Type B pancreatic cell (in vitro differentiated cells): Measurements from ENCODE around the gene APBA2. TPM values are rescaled to one million over a fixed set of nuclear protein-coding genes. Genes with fewer than 3 reads are reported as not detected.

Experiments
- DNase-seq: peaks from one replicate; pipeline ENCODE4 v3.0.0; 2021; ENCODE audit warnings: mixed read lengths; ENCODE audit not compliant: unreplicated experiment; ENCODE audit errors: extremely low spot score
- H3K27ac Mint-ChIP-seq: 2 replicates; pipeline ENCODE4 v1.8.0; 2021; ENCODE audit warnings: mild to moderate bottlenecking, mixed read lengths
- H3K27me3 Mint-ChIP-seq: 2 replicates; pipeline ENCODE4 v1.8.0; 2021; ENCODE audit warnings: mixed read lengths
- H3K36me3 Mint-ChIP-seq: 2 replicates; pipeline ENCODE4 v1.8.0; 2021; ENCODE audit warnings: mixed read lengths
- H3K4me1 Mint-ChIP-seq: one replicate; pipeline ENCODE4 v1.8.0; 2021; ENCODE audit warnings: mixed read lengths; ENCODE audit not compliant: unreplicated experiment
- H3K4me3 Mint-ChIP-seq: 2 replicates; pipeline ENCODE4 v1.8.0; 2021; ENCODE audit warnings: mild to moderate bottlenecking, mixed read lengths
- H3K9me3 Mint-ChIP-seq: 2 replicates; pipeline ENCODE4 v1.8.0; 2021; ENCODE audit warnings: mixed read lengths
- total RNA-seq: library from RNA; stranded (reverse); gene quantifications from 2 replicates; pipeline ENCODE4 v1.2.1, GENCODE V29; 2021; ENCODE audit warnings: low replicate concordance
- TF ChIP-seq, protein P1 (sequence below): fragments of 200-600 bp; sonication (generic); conservative IDR thresholded peaks from 2 replicates; pipeline ENCODE4 v1.5.0; 2021; ENCODE audit warnings: antibody characterized with exemption, mild to moderate bottlenecking

Gene APBA2
- total RNA-seq, 1 donor from 2014 or later, result 33.3 TPM

DNA sequence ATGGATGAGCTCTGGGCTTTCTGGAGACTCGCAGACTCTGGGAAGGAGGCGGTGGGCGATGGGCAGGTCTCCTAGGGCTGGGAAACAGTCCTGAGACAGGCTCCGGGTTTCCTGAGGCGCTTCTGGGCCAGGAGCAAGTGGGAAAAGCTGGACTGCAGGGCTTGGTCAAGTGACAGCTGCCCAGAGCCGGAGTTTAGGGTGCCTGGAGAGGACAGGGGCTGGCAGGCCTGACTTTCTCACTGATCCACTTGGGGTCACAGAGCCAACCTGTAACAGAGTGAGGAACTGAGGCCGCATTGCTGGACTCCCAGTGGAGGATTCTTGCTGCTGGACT, 107.9 kb downstream of the APBA2 start:
- Mint-ChIP-seq H3K27me3 (no peaks in the 10 kb centered on the region), H3K36me3 (peaks cover 5% of the 10 kb centered on the region), H3K4me1 (peaks cover 27% of the 10 kb centered on the region), H3K9me3 (no peaks in the 10 kb centered on the region), H3K27ac (no peak overlapping the region), H3K4me3 (no peak overlapping the region)
- DNase-seq, result no peak
- TF ChIP-seq, protein P1, sequence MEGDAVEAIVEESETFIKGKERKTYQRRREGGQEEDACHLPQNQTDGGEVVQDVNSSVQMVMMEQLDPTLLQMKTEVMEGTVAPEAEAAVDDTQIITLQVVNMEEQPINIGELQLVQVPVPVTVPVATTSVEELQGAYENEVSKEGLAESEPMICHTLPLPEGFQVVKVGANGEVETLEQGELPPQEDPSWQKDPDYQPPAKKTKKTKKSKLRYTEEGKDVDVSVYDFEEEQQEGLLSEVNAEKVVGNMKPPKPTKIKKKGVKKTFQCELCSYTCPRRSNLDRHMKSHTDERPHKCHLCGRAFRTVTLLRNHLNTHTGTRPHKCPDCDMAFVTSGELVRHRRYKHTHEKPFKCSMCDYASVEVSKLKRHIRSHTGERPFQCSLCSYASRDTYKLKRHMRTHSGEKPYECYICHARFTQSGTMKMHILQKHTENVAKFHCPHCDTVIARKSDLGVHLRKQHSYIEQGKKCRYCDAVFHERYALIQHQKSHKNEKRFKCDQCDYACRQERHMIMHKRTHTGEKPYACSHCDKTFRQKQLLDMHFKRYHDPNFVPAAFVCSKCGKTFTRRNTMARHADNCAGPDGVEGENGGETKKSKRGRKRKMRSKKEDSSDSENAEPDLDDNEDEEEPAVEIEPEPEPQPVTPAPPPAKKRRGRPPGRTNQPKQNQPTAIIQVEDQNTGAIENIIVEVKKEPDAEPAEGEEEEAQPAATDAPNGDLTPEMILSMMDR, result no peak

GRCh38 chr15:28994142-28994830, 108.5 kb downstream of the APBA2 start:
- Mint-ChIP-seq H3K4me3 (no peak overlapping the region), H3K4me1 (peaks cover 27% of the 10 kb centered on the region), H3K27ac (no peak overlapping the region), H3K27me3 (no peaks in the 10 kb centered on the region), H3K36me3 (peaks cover 5% of the 10 kb centered on the region), H3K9me3 (no peaks in the 10 kb centered on the region)
- TF ChIP-seq, protein P1, result no peak
- DNase-seq, result no peak

DNA sequence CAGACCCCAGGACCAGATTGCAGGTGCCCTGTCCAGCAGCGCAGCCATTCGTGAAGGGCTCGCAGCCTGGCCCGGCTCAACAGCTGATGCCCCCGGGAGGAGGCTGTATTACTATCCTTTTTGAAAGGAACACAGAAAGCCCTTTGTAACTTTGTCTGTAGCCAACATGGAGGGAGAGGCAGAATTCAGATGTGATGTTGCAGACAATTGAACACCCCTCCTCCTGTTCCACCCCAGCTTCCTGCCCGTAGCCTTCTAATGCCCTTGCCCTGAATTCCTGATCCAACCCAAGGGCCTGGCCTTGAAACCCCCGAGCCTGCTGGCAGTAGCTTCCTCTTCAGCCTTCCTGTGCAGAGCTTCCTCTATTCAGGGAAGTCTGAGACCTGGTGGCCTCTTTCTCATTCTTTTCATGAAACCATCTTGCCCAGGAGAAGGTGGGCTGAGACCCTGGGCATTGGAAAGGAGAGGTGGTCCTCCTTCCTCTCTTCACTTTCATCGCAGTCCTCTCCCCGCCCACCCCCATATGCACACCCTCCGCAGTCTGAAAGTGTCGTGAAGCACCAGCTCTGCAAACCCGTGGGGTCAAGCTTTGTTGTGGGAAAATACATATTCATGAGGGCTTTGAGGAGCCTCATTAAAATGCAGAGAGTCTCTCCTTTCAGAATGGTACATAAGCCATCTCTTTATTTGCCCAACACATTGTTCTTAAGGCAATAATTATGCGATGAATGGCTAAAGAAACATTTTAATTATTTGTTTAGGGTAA, 109.2 kb downstream of the APBA2 start:
- TF ChIP-seq, protein P1, result no peak
- H3K27ac Mint-ChIP-seq, result no peak overlapping the region
- H3K9me3 Mint-ChIP-seq, result no peaks in the 10 kb centered on the region
- H3K4me1 Mint-ChIP-seq, result peaks cover 22% of the 10 kb centered on the region
- no peaks in the 10 kb centered on the region for H3K27me3 Mint-ChIP-seq
- H3K4me3 Mint-ChIP-seq, result no peak overlapping the region
- H3K36me3 Mint-ChIP-seq, result peaks cover 5% of the 10 kb centered on the region
- no peak for DNase-seq

DNA sequence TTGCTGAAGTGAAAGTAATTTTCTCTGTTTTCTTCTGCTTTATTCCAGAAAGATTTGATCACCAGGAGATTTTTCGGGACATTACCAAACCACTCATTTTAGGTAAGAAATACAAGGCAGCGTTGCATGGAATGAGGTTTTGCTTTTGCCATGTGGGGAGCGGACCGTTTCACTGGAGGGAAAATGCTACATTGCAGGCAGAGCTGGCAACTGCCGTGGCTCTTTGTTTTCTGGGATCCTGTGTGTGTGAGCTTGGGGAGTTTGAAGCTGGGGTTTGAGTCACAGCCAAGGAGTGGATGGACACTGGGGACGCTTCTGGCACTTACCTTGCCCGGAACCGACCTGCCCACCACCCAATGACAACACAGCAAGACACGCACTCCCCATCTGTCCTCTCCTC, 109.9 kb downstream of the APBA2 start:
- DNase-seq, result no peak
- Mint-ChIP-seq H3K4me3 (no peak overlapping the region), H3K9me3 (no peaks in the 10 kb centered on the region), H3K27me3 (no peaks in the 10 kb centered on the region), H3K27ac (no peak overlapping the region), H3K36me3 (peaks cover 5% of the 10 kb centered on the region), H3K4me1 (peaks cover 18% of the 10 kb centered on the region)
- TF ChIP-seq, protein P1, result no peak

- TF ChIP-seq, protein P1, result no peak
- H3K36me3 Mint-ChIP-seq, result peaks cover 5% of the 10 kb centered on the region
Observed at GRCh38 chr15:28996289-28996688, 110.5 kb downstream of the APBA2 start.

More at GRCh38 chr15:28996289-28996688, 110.5 kb downstream of the APBA2 start:
- no peak for DNase-seq
- peak overlapping the region; percentile 18 for H3K27ac Mint-ChIP-seq
- H3K4me1 Mint-ChIP-seq, result peaks cover 15% of the 10 kb centered on the region
- no peaks in the 10 kb centered on the region for H3K9me3 Mint-ChIP-seq
- H3K4me3 Mint-ChIP-seq, result no peak overlapping the region
- no peaks in the 10 kb centered on the region for H3K27me3 Mint-ChIP-seq
